ENCODE results near the gene DGKE. TPM values are rescaled to one million over a fixed set of nuclear protein-coding genes. Genes with fewer than 3 reads are reported as not detected.

Gene DGKE
- total RNA-seq, result 85.0 TPM

- Histone ChIP-seq H3K27ac (peak within 1 kb of the TSS; percentile 80 to 82), H3K27me3 (no peaks in the 10 kb centered on the region), H3K36me3 (peaks cover 0 to 3% of the 10 kb centered on the region in 2 donors), H3K4me3 (peak within 1 kb of the TSS; percentile 71 to 91), H3K9me3 (no peaks in the 10 kb centered on the region), H3K4me1 (peaks cover 0 to 16% of the 10 kb centered on the region in 2 donors)
- DNase-seq (ENCODE audit: low spot score in 2 of 2), result peak; percentile 93 to 98
- TF ChIP-seq CTCF (IDR thresholded peaks at IDR 0.05), result no peak
- intact Hi-C loops (cut with DNase I), result loop anchor here (5.0 to 10.0 kb wide), 4 partner anchors 251 to 1683 kb away; partner anchors contain the start of genes AKAP1, HLF and TMEM100
Measured at GRCh38 chr17:56833809-56834379, at the start of gene DGKE, which contains the start of gene C17orf67. Gene DGKE (plus strand): TSS chr17:56834151. CDS start chr17:56834796, 645 bp downstream. Gene C17orf67 (minus strand): TSS chr17:56833920. CDS start chr17:56815810, 18,110 bp downstream.

- no peaks in the 10 kb centered on the region for H3K9me3 ChIP-seq
Measured at GRCh38 chr17:56785405-56785804, 48.5 kb upstream of the DGKE start.

GRCh38 chr17:56785997-56786680, 47.8 kb upstream of the DGKE start:
- TF ChIP-seq CTCF (IDR thresholded peaks at IDR 0.05), result no peak
- H3K9me3 ChIP-seq, result no peaks in the 10 kb centered on the region
- no peak for DNase-seq (ENCODE audit: low spot score in 2 of 2)
- no peaks in the 10 kb centered on the region for H3K36me3 ChIP-seq
- intact Hi-C loops (cut with DNase I), result no loop called here
- no peaks in the 10 kb centered on the region for H3K4me1 ChIP-seq
- H3K27me3 ChIP-seq, result no peaks in the 10 kb centered on the region
- H3K27ac ChIP-seq, result no peak overlapping the region
- H3K4me3 ChIP-seq, result no peak overlapping the region

More at GRCh38 chr17:56785405-56785804, 48.5 kb upstream of the DGKE start:
- H3K4me3 ChIP-seq, result no peak overlapping the region
- peaks cover 0 to 2% of the 10 kb centered on the region in 2 donors for H3K4me1 ChIP-seq
- H3K27me3 ChIP-seq, result no peaks in the 10 kb centered on the region
- no peak for TF ChIP-seq CTCF (IDR thresholded peaks at IDR 0.05)
- H3K27ac ChIP-seq, result no peak overlapping the region
- no peak for DNase-seq (ENCODE audit: low spot score in 2 of 2)
- intact Hi-C loops (cut with DNase I), result no loop called here
- no peaks in the 10 kb centered on the region for H3K36me3 ChIP-seq

GRCh38 chr17:56786989-56787482, 46.9 kb upstream of the DGKE start:
- intact Hi-C loops (cut with DNase I), result no loop called here
- no peaks in the 10 kb centered on the region for H3K36me3 ChIP-seq
- no peak for TF ChIP-seq CTCF (IDR thresholded peaks at IDR 0.05)
- no peaks in the 10 kb centered on the region for H3K9me3 ChIP-seq
- no peak overlapping the region for H3K27ac ChIP-seq
- no peaks in the 10 kb centered on the region for H3K27me3 ChIP-seq
- no peak for DNase-seq (ENCODE audit: low spot score in 2 of 2)
- H3K4me3 ChIP-seq, result no peak overlapping the region
- H3K4me1 ChIP-seq, result no peaks in the 10 kb centered on the region

- no peaks in the 10 kb centered on the region for H3K4me1 ChIP-seq
- H3K9me3 ChIP-seq, result no peaks in the 10 kb centered on the region
- intact Hi-C loops (cut with DNase I), result no loop called here
- DNase-seq (ENCODE audit: low spot score in 2 of 2), result no peak
- no peaks in the 10 kb centered on the region for H3K27me3 ChIP-seq
- H3K27ac ChIP-seq, result no peak overlapping the region
- TF ChIP-seq CTCF (IDR thresholded peaks at IDR 0.05), result no peak
- no peak overlapping the region for H3K4me3 ChIP-seq
- H3K36me3 ChIP-seq, result no peaks in the 10 kb centered on the region
Measured at GRCh38 chr17:56792267-56792666, 41.7 kb upstream of the DGKE start.

All from ascending aorta (tissue), 2 donors.